Measurements from ENCODE around the gene ZNF345.

DNA sequence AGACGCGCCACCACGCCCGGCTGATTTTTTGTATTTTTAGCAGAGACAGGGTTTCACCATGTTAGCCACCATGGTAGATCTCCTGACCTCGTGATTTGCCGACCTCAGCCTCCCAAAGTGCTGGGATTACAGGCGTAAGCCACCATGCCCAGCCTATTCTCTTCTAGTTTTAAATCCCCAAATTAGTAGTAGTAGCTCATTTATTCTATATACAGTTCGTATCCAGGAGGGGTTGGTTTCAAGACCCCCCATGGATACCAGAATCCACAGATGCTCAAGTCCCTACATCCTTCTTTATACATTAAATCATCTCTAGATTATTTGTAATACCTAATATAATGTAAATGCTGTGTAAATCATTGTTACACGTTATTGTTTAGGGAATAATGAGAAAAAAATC lies 67.4 kb downstream of the ZNF345 start:
- TF ChIP-seq YY1 (IDR thresholded peaks at IDR 0.05; ENCODE audit: insufficient read depth, insufficient read length), result no peak
- no peak for TF ChIP-seq ZNF274 (IDR thresholded peaks at IDR 0.05; ENCODE audit: low read depth, low read length)
- TF ChIP-seq SUZ12 (IDR thresholded peaks at IDR 0.05; ENCODE audit: extremely low read depth, insufficient read depth, insufficient read length), result no peak
